Ovary (tissue), 3 donors: Measurements from ENCODE around the gene ADA.
"Not testable (repeated sequence)": the region's sequence is repeated elsewhere in the genome, so short reads cannot be mapped to it uniquely, and the experiment has no call there.

ENCODE experiments used
- EP300 ChIP-seq: sonication (generic); formaldehyde crosslinking; IDR thresholded peaks from one replicate; pipeline ENCODE4 v1.6.1; 2017; ENCODE audit warnings: antibody characterized with exemption
- POLR2A ChIP-seq: fragments of 450-650 bp; IDR thresholded peaks from one replicate; pipeline ENCODE4 v1.6.1; 2017; ENCODE audit warnings: antibody characterized with exemption, mild to moderate bottlenecking, moderate library complexity
- TF ChIP-seq, protein P1 (sequence below), 3 donors: fragments of 450-650 bp in 2 of 3; fragments of 200-600 bp in 1 of 3; IDR thresholded peaks; one replicate each; pipeline versions ENCODE4 v1.5.1 to v1.8.0; 2016 to 2022; ENCODE audit warnings: antibody characterized with exemption in 3 of 3, mild to moderate bottlenecking in 1 of 3
- donor health status: DM: no; HTN: no; CAD: no.

DNA sequence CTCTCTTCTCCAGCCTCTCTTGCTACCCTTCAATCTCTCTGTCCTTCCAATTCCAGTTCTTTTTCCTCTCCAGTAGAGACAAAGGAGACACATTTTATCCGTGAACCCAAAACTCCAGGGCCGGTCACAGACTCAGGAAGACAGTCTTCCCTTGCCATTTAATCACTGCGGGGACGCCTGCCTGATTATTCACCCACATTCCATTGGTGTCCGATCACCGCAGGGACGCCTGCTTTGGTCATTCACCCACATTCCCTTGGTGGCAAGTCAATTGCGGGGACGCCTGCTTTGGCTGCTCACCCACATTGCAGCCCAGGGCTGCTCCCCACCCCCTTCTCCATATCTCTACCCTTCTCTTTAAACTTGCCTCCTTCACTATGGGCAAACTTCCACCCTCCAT, 19.4 kb upstream of the ADA start:
- TF ChIP-seq, protein P1, sequence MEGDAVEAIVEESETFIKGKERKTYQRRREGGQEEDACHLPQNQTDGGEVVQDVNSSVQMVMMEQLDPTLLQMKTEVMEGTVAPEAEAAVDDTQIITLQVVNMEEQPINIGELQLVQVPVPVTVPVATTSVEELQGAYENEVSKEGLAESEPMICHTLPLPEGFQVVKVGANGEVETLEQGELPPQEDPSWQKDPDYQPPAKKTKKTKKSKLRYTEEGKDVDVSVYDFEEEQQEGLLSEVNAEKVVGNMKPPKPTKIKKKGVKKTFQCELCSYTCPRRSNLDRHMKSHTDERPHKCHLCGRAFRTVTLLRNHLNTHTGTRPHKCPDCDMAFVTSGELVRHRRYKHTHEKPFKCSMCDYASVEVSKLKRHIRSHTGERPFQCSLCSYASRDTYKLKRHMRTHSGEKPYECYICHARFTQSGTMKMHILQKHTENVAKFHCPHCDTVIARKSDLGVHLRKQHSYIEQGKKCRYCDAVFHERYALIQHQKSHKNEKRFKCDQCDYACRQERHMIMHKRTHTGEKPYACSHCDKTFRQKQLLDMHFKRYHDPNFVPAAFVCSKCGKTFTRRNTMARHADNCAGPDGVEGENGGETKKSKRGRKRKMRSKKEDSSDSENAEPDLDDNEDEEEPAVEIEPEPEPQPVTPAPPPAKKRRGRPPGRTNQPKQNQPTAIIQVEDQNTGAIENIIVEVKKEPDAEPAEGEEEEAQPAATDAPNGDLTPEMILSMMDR (IDR thresholded peaks at IDR 0.05) = not testable (repeated sequence)
- TF ChIP-seq POLR2A, EP300: not testable (repeated sequence)
